Measurements from ENCODE around the gene RB1.

RB1 gene

DNA sequence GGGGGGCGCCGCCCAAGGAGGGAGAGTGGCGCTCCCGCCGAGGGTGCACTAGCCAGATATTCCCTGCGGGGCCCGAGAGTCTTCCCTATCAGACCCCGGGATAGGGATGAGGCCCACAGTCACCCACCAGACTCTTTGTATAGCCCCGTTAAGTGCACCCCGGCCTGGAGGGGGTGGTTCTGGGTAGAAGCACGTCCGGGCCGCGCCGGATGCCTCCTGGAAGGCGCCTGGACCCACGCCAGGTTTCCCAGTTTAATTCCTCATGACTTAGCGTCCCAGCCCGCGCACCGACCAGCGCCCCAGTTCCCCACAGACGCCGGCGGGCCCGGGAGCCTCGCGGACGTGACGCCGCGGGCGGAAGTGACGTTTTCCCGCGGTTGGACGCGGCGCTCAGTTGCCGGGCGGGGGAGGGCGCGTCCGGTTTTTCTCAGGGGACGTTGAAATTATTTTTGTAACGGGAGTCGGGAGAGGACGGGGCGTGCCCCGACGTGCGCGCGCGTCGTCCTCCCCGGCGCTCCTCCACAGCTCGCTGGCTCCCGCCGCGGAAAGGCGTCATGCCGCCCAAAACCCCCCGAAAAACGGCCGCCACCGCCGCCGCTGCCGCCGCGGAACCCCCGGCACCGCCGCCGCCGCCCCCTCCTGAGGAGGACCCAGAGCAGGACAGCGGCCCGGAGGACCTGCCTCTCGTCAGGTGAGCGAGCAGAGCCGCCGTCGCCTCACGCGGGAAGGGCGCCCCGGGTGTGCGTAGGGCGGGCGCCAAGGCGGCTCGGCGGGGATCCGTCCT is at the start of gene RB1:
Gene RB1, plus strand, starts transcription at position 393 of the 784 bp plus-strand sequence. Its CDS starts 162 bp downstream, at position 555.
- peak; percentile 78 to 83 for DNase-seq (ENCODE audit: low read depth in 2 of 2)

GRCh38 chr13:48253849-48254248 is 49.7 kb upstream of the RB1 start:
- DNase-seq (ENCODE audit: low read depth in 2 of 2) = no peak

DNA sequence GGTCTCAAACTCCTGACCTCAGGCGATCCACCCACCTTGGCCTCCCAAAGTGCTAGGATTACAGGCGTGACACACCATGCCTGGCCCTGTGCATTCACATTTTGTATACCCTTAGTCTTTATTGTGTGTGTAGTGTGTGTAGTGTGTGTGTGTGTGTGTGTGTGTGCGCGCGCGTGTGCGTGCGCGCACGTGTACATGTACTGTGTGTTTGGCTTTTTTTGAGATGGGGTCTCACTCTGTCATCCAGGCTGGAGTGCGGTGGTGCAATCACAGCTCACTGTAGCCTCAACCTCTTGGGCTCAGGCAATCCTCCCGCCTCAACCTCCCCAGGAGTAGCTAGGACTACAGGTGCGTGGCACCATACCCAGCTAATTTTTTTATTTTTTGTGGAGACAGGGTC is 48.5 kb upstream of the RB1 start:
- no peak for DNase-seq (ENCODE audit: low read depth in 2 of 2)

- DNase-seq (ENCODE audit: low read depth in 2 of 2) = no peak
These were observed 47.6 kb upstream of the RB1 start for GRCh38 chr13:48255954-48256353.

GRCh38 chr13:48258002-48258401 is 45.5 kb upstream of the RB1 start:
- DNase-seq (ENCODE audit: low read depth in 2 of 2) = no peak

DNA sequence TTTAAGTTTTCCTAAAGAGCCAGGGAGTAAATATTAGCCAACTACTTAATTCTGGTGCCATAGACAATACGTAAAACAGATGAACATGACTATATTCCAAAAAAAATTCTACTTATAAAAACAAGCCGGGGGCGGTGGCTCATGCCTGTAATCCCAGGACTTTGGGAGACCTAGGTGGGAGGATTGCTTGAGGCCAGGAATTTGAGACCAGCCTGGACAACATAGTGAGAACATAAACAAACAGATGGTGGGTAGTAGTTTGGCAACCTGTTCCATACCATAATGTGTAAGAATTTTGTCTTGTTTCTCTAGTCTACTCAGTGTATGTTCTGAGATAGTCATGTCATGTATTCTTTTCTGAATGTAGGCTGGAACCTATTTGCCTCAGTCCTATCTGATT is 45.1 kb upstream of the RB1 start:
- DNase-seq (ENCODE audit: low read depth in 2 of 2) = no peak

DNA sequence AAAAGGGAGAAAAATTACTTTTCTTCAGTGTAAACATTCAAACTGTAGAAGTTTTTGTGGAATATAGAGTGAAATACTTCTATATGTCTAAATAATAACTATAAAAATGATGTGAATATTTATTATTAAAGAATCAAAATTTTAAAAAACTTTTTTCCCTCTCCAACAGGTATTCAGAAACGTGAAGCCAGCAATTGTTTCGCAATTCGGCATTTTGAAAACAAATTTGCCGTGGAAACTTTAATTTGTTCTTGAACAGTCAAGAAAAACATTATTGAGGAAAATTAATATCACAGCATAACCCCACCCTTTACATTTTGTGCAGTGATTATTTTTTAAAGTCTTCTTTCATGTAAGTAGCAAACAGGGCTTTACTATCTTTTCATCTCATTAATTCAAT is 42.6 kb upstream of the RB1 start:
- no peak for DNase-seq (ENCODE audit: low read depth in 2 of 2)

- no peak for DNase-seq (ENCODE audit: low read depth in 2 of 2)
These were observed 40.4 kb upstream of the RB1 start for GRCh38 chr13:48263196-48263595.

GRCh38 chr13:48264058-48264457 is 39.5 kb upstream of the RB1 start:
- DNase-seq (ENCODE audit: low read depth in 2 of 2) = no peak

GRCh38 chr13:48265217-48265815 is 38.2 kb upstream of the RB1 start:
- DNase-seq (ENCODE audit: low read depth in 2 of 2) = no peak

DNA sequence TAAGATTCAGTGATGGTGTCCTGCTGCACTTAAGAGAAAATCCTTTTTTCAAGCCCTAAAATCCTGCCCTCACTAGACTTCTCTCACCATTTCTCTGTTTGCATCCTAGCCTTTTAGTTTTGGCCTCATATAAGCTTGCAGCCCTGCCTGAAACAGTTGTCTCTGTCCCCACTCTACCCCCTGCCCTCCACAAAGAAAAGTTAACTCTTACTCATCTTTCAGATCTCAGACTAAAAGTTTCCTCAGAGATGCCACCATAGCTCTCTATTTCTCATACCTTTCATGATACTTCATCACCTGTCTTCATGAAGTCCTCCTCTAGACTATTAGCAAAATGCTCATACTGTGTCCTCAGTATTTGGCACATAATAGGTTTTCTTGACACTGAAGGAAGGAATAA is 37.4 kb upstream of the RB1 start:
- no peak for DNase-seq (ENCODE audit: low read depth in 2 of 2)

- no peak for DNase-seq (ENCODE audit: low read depth in 2 of 2)
These were observed 36.6 kb upstream of the RB1 start for GRCh38 chr13:48266701-48267639.

DNA sequence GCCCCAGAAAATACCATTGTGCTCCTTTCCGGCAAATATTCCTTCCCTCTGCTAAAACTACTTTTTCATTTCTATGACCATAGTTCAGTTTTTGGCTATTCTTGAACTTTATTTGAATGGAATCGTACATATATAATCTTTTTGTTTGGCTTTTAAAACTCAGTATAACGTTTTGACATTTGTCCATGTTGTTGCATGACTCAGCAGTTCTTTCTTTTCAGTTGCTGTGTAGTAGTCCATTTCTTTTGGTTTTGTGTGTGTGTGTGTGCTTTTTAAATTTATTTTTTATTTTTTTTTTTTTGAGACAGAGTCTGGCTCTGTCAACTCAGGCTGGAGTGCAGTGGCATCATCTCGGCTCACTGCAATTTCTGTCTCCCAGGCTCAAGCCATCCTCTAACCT is 35.5 kb upstream of the RB1 start:
- DNase-seq (ENCODE audit: low read depth in 2 of 2) = no peak

GRCh38 chr13:48273346-48273745 is 30.2 kb upstream of the RB1 start:
- DNase-seq (ENCODE audit: low read depth in 2 of 2) = no peak

GRCh38 chr13:48275507-48275906 is 28.0 kb upstream of the RB1 start:
- DNase-seq (ENCODE audit: low read depth in 2 of 2) = no peak

GRCh38 chr13:48278806-48279205 is 24.7 kb upstream of the RB1 start:
- no peak for DNase-seq (ENCODE audit: low read depth in 2 of 2)

- no peak for DNase-seq (ENCODE audit: low read depth in 2 of 2)
These were observed 22.0 kb upstream of the RB1 start for GRCh38 chr13:48281556-48281955.

DNA sequence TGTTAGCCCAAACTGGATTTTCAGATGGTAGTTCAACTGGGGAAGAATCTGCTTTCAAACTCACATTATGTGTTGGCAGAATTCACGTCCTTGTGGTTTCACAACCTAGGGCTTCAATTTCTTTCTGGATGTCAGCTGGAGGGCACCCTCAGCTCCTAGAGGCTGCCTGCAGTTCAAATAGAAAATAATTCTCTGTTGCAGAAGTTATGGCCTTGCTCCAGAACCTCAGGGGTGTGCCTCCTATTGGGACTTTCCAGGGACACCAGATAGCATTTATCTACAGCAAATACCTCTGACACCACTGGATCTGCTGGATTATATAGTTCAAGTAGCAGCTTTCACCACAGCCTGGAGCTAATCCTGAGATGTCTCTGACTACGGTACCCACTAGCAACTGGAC is 11.8 kb upstream of the RB1 start:
- no peak for DNase-seq (ENCODE audit: low read depth in 2 of 2)

GRCh38 chr13:48292650-48293049 is 10.9 kb upstream of the RB1 start:
- no peak for DNase-seq (ENCODE audit: low read depth in 2 of 2)

GRCh38 chr13:48294653-48295052 is 8.9 kb upstream of the RB1 start:
- no peak for DNase-seq (ENCODE audit: low read depth in 2 of 2)

DNA sequence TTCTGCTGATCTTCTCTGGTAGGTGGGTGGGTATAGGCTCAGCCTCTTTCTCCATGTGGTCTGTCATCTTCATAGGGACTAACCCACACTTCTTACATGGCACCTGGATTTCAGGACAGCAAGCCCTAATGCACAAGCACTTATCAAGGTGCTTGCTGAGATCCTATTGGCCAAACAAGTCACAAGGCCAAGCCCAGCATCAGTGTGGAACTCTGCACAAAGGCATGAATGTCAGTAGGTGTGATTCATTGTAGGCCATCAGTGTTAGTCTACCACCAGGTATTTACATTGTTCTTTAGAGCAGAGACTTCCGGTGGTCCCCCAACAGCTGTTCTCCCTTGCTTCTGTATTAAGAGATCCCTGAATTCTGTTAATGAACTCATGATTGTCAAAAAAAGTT is 8.3 kb upstream of the RB1 start:
- DNase-seq (ENCODE audit: low read depth in 2 of 2) = no peak

GRCh38 chr13:48296528-48296927 is 7.0 kb upstream of the RB1 start:
- no peak for DNase-seq (ENCODE audit: low read depth in 2 of 2)
